MM.1S (cell line): ENCODE results near the gene NUTM2E.
"Not testable (repeated sequence)": the region's sequence is repeated elsewhere in the genome, so short reads cannot be mapped to it uniquely, and the experiment has no call there.

ENCODE experiments used
- EZH2phosphoT487 ChIP-seq: fragments of 300-600 bp; sonication (generic); IDR thresholded peaks from 2 replicates; pipeline ENCODE4 v1.6.1; 2018; ENCODE audit warnings: antibody characterized with exemption, low read length
- TF ChIP-seq, protein P1 (sequence below): fragments of 300-600 bp; sonication (generic); IDR thresholded peaks from 2 replicates; pipeline ENCODE4 v1.5.1; 2016; ENCODE audit warnings: antibody characterized with exemption, low read length, mixed read lengths

DNA sequence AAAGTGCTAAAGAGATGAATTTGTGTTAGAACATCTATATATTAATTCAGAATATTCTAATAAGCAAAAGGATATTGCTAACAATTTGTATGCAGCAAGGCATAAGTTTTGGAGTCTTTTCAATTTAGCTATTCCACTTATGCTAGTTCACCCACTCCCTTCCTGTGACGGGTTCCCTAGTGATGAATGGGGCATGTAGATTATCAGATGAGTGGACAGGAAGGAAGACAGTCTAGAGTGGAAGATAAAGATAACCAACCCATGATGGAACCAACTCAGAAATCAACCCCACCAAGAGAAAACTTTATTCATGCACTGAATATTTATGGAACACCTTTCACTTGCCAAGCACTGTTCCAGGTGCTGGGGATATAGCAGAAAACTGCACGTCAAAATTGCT, 46.5 kb upstream of the NUTM2E start:
- TF ChIP-seq, protein P1, sequence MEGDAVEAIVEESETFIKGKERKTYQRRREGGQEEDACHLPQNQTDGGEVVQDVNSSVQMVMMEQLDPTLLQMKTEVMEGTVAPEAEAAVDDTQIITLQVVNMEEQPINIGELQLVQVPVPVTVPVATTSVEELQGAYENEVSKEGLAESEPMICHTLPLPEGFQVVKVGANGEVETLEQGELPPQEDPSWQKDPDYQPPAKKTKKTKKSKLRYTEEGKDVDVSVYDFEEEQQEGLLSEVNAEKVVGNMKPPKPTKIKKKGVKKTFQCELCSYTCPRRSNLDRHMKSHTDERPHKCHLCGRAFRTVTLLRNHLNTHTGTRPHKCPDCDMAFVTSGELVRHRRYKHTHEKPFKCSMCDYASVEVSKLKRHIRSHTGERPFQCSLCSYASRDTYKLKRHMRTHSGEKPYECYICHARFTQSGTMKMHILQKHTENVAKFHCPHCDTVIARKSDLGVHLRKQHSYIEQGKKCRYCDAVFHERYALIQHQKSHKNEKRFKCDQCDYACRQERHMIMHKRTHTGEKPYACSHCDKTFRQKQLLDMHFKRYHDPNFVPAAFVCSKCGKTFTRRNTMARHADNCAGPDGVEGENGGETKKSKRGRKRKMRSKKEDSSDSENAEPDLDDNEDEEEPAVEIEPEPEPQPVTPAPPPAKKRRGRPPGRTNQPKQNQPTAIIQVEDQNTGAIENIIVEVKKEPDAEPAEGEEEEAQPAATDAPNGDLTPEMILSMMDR, result not testable (repeated sequence)
- TF ChIP-seq EZH2phosphoT487, result not testable (repeated sequence)
